ENCODE results near the gene CAMK1D.

The CAMK1D gene

GRCh38 chr10:12510984-12511383, 161.6 kb downstream of the CAMK1D start:
- TF ChIP-seq ZNF274 (IDR thresholded peaks at IDR 0.05; ENCODE audit: low read depth, low read length) = no peak

GRCh38 chr10:12511651-12512050, 162.3 kb downstream of the CAMK1D start:
- no peak overlapping the region for H3K4me3 ChIP-seq (ENCODE audit: low read length)
- TF ChIP-seq ZNF274 (IDR thresholded peaks at IDR 0.05; ENCODE audit: low read depth, low read length) = no peak

More at GRCh38 chr10:12510984-12511383, 161.6 kb downstream of the CAMK1D start:
- no peak overlapping the region for H3K4me3 ChIP-seq (ENCODE audit: low read length)

- no peak overlapping the region for H3K4me3 ChIP-seq (ENCODE audit: low read length)
- TF ChIP-seq ZNF274 (IDR thresholded peaks at IDR 0.05; ENCODE audit: low read depth, low read length) = no peak
These were observed 163.1 kb downstream of the CAMK1D start for GRCh38 chr10:12512332-12513002.

GRCh38 chr10:12513003-12513365, 163.6 kb downstream of the CAMK1D start:
- no peak overlapping the region for H3K4me3 ChIP-seq (ENCODE audit: low read length)
- TF ChIP-seq ZNF274 (IDR thresholded peaks at IDR 0.05; ENCODE audit: low read depth, low read length) = no peak

DNA sequence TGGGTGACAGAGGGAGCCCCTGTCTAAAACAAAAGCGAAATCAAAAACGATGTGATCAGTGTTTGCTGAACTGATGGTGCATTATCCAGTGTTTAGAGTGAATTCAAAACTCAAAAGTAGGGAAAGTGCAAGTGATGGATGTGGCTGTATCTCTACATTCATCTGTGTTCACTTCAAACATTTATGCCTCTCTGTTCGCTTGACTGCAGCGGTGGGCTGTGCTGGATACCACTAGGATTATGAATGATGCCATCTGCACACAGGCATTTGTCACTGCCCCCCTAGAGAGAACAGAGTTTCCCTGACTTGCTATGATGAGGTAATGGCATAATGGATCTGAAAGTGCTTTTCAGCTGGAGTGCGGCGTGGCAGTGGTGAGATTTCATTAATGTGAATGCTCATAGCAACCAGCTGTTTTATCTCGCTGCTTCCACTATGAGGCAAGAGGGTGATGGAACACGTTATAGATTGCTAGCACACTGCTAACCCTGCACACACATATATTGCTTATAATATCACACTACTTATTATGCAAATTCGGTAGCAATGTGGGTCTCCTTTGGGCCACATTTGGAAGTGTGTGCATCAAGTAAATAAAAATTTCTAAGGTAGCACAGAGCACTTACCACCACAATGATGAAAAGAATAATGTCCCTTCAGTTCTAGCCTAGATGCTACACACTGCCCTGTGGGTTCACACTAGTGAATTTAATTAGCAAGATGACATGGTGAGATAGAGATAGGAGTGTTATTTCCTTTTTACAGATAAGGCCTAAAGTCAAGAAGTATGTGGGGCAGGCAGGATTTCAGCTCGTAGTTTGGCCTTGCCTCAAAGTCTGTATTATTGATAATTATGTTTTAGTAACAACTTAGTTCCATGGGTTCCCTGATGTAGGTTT, 164.7 kb downstream of the CAMK1D start:
- no peak for TF ChIP-seq ZNF274 (IDR thresholded peaks at IDR 0.05; ENCODE audit: low read depth, low read length)
- no peak overlapping the region for H3K4me3 ChIP-seq (ENCODE audit: low read length)

DNA sequence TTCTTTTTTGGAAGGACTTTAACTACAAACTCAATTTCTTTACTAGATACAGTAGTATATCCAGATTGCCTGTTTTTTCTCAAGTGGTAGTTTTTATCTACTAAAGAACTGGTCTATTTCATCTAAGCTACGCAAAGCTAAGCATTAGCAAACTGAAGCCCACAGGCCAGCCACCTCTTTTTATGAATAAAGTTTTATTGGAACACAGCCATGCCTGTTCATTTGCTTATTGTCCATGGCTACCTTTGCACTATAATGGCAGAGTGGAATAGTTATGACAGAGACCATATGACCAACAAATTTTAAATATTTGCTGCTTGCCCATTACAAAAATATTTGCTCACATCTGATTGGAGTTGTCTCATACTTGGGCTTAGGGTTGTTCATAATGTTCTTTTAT, 168.7 kb downstream of the CAMK1D start:
- TF ChIP-seq ZNF274 (IDR thresholded peaks at IDR 0.05; ENCODE audit: low read depth, low read length) = no peak
- no peak overlapping the region for H3K4me3 ChIP-seq (ENCODE audit: low read length)

GRCh38 chr10:12521423-12521822, 172.1 kb downstream of the CAMK1D start:
- TF ChIP-seq ZNF274 (IDR thresholded peaks at IDR 0.05; ENCODE audit: low read depth, low read length) = no peak
- H3K4me3 ChIP-seq (ENCODE audit: low read length) = no peak overlapping the region

DNA sequence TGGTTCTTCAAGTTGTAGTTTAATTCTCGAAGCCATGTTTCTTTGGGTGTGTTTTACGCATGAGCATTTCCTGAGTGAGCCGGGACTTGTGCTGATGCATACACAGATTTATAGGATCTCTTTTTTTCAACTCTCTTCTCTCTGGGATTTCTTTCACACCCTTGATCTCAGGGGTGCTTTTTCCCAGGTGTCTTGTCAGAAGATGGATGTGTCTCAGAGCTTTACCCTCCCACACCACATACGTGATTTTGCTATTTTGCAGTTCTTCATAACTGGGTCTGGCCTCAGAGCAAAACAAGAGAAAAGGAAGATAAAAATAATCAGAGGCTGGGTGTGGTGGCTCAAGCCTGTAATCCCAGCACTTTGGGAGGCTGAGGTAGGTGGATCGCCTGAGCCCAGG, 177.0 kb downstream of the CAMK1D start:
- TF ChIP-seq ZNF274 (IDR thresholded peaks at IDR 0.05; ENCODE audit: low read depth, low read length) = no peak
- no peak overlapping the region for H3K4me3 ChIP-seq (ENCODE audit: low read length)

DNA sequence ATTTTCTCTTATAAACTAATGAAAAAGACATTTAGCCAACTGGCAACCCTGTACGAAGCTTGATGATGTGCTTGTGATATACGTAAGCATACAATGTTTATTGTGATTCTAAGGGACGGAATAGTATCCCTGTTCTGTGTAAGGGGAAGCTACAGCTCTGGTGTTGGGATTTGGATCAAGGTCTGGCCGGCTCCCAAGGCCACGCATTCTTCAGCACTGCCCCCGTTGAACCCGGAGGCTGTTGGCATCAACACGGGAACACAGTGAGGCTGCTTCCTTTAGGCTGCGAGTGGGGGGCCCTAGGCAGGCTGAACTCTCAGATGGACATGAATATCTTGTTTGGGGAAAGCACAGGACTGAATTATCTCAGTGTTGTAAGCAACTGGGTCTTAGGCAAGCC, 180.6 kb downstream of the CAMK1D start:
- H3K4me3 ChIP-seq (ENCODE audit: low read length) = no peak overlapping the region
- no peak for TF ChIP-seq ZNF274 (IDR thresholded peaks at IDR 0.05; ENCODE audit: low read depth, low read length)

DNA sequence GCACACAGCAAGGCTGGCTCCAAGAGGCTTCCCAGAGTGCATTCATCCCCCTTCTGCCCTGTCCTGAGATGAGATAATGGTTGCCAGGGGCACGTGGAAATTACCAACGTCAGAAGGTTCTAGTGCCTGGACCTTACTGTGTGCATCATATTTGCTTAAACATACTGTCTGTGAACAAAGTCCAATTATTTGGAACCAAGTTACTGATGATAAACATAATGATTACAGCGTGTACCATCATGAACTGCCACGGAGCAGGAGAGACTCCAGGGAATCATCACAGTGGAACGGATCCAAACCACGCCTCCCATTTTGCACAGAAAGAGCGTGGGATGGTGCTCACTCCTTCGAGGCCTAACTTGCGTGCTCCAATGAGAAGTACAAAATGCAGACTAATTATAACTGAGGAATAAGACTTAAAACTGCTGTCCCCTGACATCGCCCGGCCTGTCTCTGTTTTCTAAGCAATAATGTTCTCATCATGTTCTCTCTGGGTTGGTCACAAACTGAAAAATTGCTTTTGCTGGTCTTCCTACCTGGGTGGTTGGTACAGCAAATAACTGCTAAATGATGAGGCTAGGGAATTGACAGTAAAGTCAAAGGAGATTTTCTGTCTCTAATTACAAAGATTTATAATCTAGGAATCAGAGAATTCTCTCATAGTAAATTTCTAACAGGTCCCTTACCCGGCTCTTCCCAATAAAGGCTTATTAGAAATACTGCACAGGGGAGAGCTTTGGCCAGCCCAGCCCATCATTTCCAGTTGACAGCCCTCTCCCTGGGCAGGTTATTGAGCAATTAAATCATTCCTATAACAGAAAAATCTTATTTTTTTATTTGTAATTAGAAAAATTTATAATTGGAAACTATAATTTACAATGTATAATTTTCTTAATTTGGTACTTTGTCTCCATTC, 182.2 kb downstream of the CAMK1D start:
- TF ChIP-seq ZNF274 (IDR thresholded peaks at IDR 0.05; ENCODE audit: low read depth, low read length) = no peak
- H3K4me3 ChIP-seq (ENCODE audit: low read length) = no peak overlapping the region

DNA sequence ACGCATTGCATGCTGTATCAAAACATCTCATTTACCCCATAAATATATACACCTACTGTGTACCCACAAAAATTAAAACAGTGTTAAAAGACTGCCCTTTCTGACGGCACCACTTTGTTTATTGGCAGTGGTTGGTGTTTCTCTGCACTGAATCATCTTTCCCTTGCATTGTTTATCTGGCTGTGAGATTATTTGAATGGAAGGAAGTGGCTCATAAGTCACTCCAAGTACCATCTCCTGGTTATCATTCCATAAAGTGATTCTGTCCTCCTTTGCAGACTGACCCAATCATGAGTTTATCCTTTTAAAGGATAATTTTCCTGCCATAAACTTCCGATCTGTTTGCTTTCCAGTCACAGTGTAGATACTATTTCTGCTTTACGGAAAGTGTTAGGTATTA, 183.8 kb downstream of the CAMK1D start:
- TF ChIP-seq ZNF274 (IDR thresholded peaks at IDR 0.05; ENCODE audit: low read depth, low read length) = no peak
- H3K4me3 ChIP-seq (ENCODE audit: low read length) = no peak overlapping the region

- no peak for TF ChIP-seq ZNF274 (IDR thresholded peaks at IDR 0.05; ENCODE audit: low read depth, low read length)
- no peak overlapping the region for H3K4me3 ChIP-seq (ENCODE audit: low read length)
These were observed 184.4 kb downstream of the CAMK1D start for GRCh38 chr10:12533723-12534122.

DNA sequence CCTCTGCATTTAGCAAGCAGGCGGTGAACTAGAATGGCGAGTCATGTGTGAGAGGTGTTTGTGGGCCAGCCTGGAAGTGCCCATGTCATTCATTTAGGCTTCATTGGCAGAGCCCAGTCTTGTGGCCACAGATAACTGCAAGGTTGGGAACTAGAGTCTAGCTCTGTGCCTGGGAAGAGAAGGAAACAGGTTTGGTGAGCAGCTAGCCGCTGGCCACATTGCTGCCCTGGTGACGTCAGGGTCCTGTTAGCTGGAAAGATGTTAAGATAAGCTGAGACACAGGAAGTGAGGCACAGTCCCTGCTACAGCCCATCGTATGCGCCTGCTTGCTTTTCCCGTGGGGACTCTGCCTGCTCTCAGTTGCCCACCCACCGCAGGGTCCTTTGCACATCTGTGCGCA, 185.5 kb downstream of the CAMK1D start:
- no peak overlapping the region for H3K4me3 ChIP-seq (ENCODE audit: low read length)
- TF ChIP-seq ZNF274 (IDR thresholded peaks at IDR 0.05; ENCODE audit: low read depth, low read length) = no peak

GRCh38 chr10:12535656-12536055, 186.3 kb downstream of the CAMK1D start:
- H3K4me3 ChIP-seq (ENCODE audit: low read length) = no peak overlapping the region
- TF ChIP-seq ZNF274 (IDR thresholded peaks at IDR 0.05; ENCODE audit: low read depth, low read length) = no peak

Measured in GM08714 (cell line).